OCI-LY7 (cell line): Measurements from ENCODE around the gene ODAD3. TPM values are rescaled to one million over a fixed set of nuclear protein-coding genes. Genes with fewer than 3 reads are reported as not detected.

Experiments
- BruUV-seq: library from RNA; stranded (reverse); fragments of 400-500 nt; replicated peaks from 2 replicates; lab custom pipeline; 2021; lab: Mats Ljungman, UMichigan
- CTCF ChIA-PET: fragments of 300-600 bp; sonication (Branson Sonifier 250); formaldehyde crosslinking; loops from one replicate; lab custom pipeline; 2022; ENCODE audit warnings: antibody characterized with exemption; ENCODE audit not compliant: unreplicated experiment; lab: Charles Lee
- POLR2A ChIA-PET: fragments of 300-600 bp; sonication (Branson Sonifier 250); formaldehyde crosslinking; loops from one replicate; lab custom pipeline; 2022; ENCODE audit warnings: antibody characterized with exemption; lab: Charles Lee
- DNase-seq: peaks from one replicate; pipeline ENCODE4 v3.0.0-alpha.2; 2015; ENCODE audit warnings: low spot score
- H2AFZ ChIP-seq: fragments of 200-600 bp; sonication (generic), shearing (Covaris generic); 2 replicates; pipeline ENCODE4 v1.6.1; 2014; ENCODE audit warnings: mild to moderate bottlenecking, antibody characterized with exemption, low read length, moderate library complexity
- H3K27ac ChIP-seq: fragments of 200-600 bp; sonication (generic); 2 replicates; pipeline ENCODE4 v1.5.1; 2014; ENCODE audit warnings: mixed run types, low read depth, mild to moderate bottlenecking, moderate library complexity, low read length, inconsistent platforms; ENCODE audit not compliant: poor library complexity, severe bottlenecking
- H3K36me3 ChIP-seq: fragments of 200-600 bp; sonication (generic); 2 replicates; pipeline ENCODE4 v1.6.1; 2014; ENCODE audit warnings: mild to moderate bottlenecking, antibody characterized with exemption, low read length, moderate library complexity, mixed read lengths; ENCODE audit not compliant: insufficient read depth
- H3K4me1 ChIP-seq: fragments of 200-600 bp; sonication (generic); 2 replicates; pipeline ENCODE4 v1.5.1; 2014; ENCODE audit warnings: mild to moderate bottlenecking, low read length; ENCODE audit not compliant: insufficient read depth, poor library complexity, severe bottlenecking
- H3K4me2 ChIP-seq: fragments of 200-600 bp; sonication (generic); 2 replicates; pipeline ENCODE4 v1.6.1; 2014; ENCODE audit warnings: mild to moderate bottlenecking, low read length
- H3K4me3 ChIP-seq: fragments of 200-600 bp; sonication (generic); 2 replicates; pipeline ENCODE4 v1.5.1; 2014; ENCODE audit warnings: mild to moderate bottlenecking, low read depth, low read length; ENCODE audit not compliant: poor library complexity, severe bottlenecking
- H3K79me2 ChIP-seq: fragments of 200-600 bp; sonication (generic); 2 replicates; pipeline ENCODE4 v1.6.1; 2016; ENCODE audit warnings: low read depth, mild to moderate bottlenecking, low read length, moderate library complexity, mixed read lengths; ENCODE audit not compliant: insufficient read depth
- H3K9me2 ChIP-seq: fragments of 200-600 bp; sonication (generic); 2 replicates; pipeline ENCODE4 v1.6.1; 2016; ENCODE audit warnings: mild to moderate bottlenecking, low read length, mixed read lengths; ENCODE audit not compliant: insufficient read depth
- H3K9me3 ChIP-seq: fragments of 200-600 bp; sonication (generic); 2 replicates; pipeline ENCODE4 v1.6.1; 2014; ENCODE audit warnings: mild to moderate bottlenecking, mixed run types, low read length, mixed read lengths
- H4K20me1 ChIP-seq: fragments of 200-600 bp; sonication (generic); 2 replicates; pipeline ENCODE4 v1.6.1; 2014; ENCODE audit warnings: mild to moderate bottlenecking, antibody characterized with exemption, low read length, moderate library complexity, mixed read lengths; ENCODE audit not compliant: insufficient read depth
- EZH2phosphoT487 ChIP-seq: fragments of 200-600 bp; sonication (generic); IDR thresholded peaks from 2 replicates; pipeline ENCODE4 v1.6.1; 2018; ENCODE audit warnings: low read depth, borderline replicate concordance, mild to moderate bottlenecking, mixed run types, antibody characterized with exemption, low read length, moderate library complexity, mixed read lengths
- intact Hi-C: fragments of 100-400 bp; cut with micrococcal nuclease; formaldehyde crosslinking; loops from one replicate; pipeline ENCODE4 v1.10.0; 2022; ENCODE audit not compliant: unreplicated experiment
- total RNA-seq, 2 experiments: library from RNA; depleted of rRNA in 1 of 2; stranded (reverse); fragments of >200 nt in 1 of 2; shearing (Covaris generic) in 1 of 2; gene quantifications; 2 replicates each; pipeline ENCODE4 v1.2.3, GENCODE V29; 2014 to 2022
- TF ChIP-seq, protein P1 (sequence below): fragments of 200-600 bp; sonication (generic); conservative IDR thresholded peaks from 2 replicates; pipeline ENCODE4 v1.5.1; 2014; ENCODE audit warnings: mild to moderate bottlenecking, antibody characterized with exemption, low read length, moderate library complexity, mixed read lengths

Gene ODAD3
- total RNA-seq, 2 experiments from 2014 or later, result 0.28 to 1.2 TPM

DNA sequence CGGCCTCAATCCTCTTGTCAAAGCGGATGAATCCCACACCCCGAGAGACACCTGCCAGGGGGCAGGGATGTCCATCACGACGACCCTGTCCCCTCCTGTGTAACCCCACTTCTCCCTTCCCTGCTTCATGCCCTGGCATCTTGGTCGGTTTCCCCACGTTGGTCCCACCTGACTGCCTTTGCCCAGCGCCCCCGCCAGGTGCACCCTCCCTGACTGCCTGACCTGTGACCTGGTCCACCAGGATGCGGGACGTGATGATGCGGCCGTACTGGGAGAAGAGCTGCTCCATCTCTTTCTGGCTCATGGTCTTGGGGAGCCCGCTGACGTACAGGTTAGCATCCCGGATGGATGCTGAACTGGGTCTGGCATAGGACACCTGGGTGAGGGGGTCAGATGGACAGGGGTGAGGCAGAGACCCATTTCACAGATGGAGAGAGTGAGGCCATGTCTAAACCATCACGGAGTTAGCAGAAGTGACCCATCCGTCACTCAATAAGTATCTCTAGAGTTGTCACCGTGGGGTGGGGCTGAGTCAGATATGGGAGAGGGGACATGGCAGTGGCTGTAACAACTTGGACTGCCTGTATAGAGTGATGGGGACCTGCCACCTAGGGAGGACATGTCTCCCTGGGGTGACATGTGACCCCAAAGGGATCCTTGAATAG is 23.4 kb upstream of the ODAD3 start:
- H3K4me2 ChIP-seq, result no peak overlapping the region
- H3K4me1 ChIP-seq, result no peaks in the 10 kb centered on the region
- H2AFZ ChIP-seq, result no peak overlapping the region
- no TSS peak for BruUV-seq
- POLR2A ChIA-PET, result interaction anchor here (0.7 kb wide), 1 partner anchor 59 kb away, joined by 3 read pairs; no protein-coding TSS in a partner anchor
- DNase-seq, result no peak
- CTCF ChIA-PET, result no interaction called here
- H3K27ac ChIP-seq, result no peak overlapping the region
- H4K20me1 ChIP-seq, result no peaks in the 10 kb centered on the region
- TF ChIP-seq, protein P1, sequence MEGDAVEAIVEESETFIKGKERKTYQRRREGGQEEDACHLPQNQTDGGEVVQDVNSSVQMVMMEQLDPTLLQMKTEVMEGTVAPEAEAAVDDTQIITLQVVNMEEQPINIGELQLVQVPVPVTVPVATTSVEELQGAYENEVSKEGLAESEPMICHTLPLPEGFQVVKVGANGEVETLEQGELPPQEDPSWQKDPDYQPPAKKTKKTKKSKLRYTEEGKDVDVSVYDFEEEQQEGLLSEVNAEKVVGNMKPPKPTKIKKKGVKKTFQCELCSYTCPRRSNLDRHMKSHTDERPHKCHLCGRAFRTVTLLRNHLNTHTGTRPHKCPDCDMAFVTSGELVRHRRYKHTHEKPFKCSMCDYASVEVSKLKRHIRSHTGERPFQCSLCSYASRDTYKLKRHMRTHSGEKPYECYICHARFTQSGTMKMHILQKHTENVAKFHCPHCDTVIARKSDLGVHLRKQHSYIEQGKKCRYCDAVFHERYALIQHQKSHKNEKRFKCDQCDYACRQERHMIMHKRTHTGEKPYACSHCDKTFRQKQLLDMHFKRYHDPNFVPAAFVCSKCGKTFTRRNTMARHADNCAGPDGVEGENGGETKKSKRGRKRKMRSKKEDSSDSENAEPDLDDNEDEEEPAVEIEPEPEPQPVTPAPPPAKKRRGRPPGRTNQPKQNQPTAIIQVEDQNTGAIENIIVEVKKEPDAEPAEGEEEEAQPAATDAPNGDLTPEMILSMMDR, result no peak
- no peak for TF ChIP-seq EZH2phosphoT487
- no peaks in the 10 kb centered on the region for H3K36me3 ChIP-seq
- intact Hi-C loops, result no loop called here
- no peaks in the 10 kb centered on the region for H3K79me2 ChIP-seq
- H3K9me2 ChIP-seq, result no peaks in the 10 kb centered on the region
- no peak overlapping the region for H3K4me3 ChIP-seq
- no peaks in the 10 kb centered on the region for H3K9me3 ChIP-seq

DNA sequence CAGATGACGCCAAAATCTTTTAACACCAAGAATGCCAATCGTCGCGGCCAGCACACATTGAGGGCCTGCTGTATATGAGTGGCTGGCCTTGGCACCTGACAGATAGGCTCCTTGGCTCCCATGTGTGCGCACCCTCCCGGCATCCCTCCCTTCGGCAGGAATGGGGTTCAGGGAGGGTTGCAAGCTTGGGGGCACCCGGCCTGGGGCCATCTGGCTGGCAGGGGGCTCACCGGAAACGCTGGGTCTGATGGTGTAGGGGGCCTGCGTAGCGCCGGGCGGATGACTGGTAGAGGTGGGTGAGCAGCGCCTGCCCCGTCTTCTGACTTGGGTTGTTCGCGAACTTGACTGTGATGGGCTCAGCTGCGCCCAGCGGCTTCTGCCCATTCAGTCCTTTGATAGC is 22.9 kb upstream of the ODAD3 start:
- ChIA-PET CTCF (no interaction called here), POLR2A (no interaction called here)
- Histone ChIP-seq H3K4me1 (no peaks in the 10 kb centered on the region), H3K79me2 (no peaks in the 10 kb centered on the region), H4K20me1 (no peaks in the 10 kb centered on the region), H2AFZ (no peak overlapping the region), H3K27ac (no peak overlapping the region), H3K4me3 (no peak overlapping the region), H3K36me3 (no peaks in the 10 kb centered on the region), H3K9me2 (no peaks in the 10 kb centered on the region), H3K9me3 (no peaks in the 10 kb centered on the region), H3K4me2 (no peak overlapping the region)
- intact Hi-C loops, result no loop called here
- TF ChIP-seq, protein P1, result no peak
- no peak for TF ChIP-seq EZH2phosphoT487
- no TSS peak for BruUV-seq
- no peak for DNase-seq

DNA sequence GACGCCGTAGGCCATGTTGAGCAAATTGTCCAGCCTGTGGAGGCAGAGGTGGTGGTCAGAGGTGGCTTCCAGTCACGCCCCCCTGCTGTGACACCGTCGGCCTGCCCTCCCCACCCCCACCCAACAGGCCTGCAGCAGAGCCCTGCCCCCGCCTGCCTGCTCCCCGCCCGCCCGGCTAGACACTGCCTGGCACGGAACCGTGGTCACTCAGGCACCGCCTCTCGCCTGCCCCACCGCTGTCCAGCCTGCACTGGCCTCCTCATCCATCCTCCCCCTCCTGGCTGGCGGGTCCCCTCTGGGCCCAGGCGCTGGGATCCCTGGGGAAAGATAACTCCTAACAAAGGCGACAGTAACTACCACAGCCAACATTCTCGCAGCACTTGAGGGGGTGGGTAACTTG is 22.2 kb upstream of the ODAD3 start:
- intact Hi-C loops, result no loop called here
- Histone ChIP-seq H3K9me2 (no peaks in the 10 kb centered on the region), H3K79me2 (no peaks in the 10 kb centered on the region), H3K4me2 (no peak overlapping the region), H3K36me3 (no peaks in the 10 kb centered on the region), H2AFZ (no peak overlapping the region), H4K20me1 (no peaks in the 10 kb centered on the region), H3K4me3 (no peak overlapping the region), H3K4me1 (peaks cover 4% of the 10 kb centered on the region), H3K9me3 (no peaks in the 10 kb centered on the region), H3K27ac (no peak overlapping the region)
- POLR2A ChIA-PET, result no interaction called here
- no peak for DNase-seq
- BruUV-seq, result no TSS peak
- TF ChIP-seq EZH2phosphoT487, result no peak
- CTCF ChIA-PET, result no interaction called here
